Measurements from ENCODE around the gene LGR5.

DNA sequence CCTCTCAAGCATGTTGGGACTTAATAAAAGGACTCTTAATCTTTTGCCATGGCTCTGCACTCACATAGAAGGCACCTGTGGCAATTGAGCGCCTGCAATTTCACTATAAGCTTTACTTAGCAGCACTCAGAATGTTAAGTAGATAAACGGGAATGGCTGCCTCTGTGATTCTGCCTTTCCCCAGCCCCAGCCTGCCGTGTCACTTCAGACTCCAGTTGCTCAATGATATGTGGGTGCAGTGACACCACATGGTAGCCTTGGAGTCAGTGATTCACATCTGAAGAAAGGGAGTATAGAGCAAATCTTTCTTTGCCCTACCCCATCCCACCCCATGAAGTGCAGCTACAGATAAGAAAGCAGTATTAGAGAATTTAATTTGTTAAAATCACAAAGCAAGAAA lies 127.9 kb downstream of the LGR5 start:
- TF ChIP-seq POLR2A (IDR thresholded peaks at IDR 0.05; ENCODE audit: low read length) (no peak), GATA1 (IDR thresholded peaks at IDR 0.05; ENCODE audit: low read depth, low read length) (no peak)

Data from erythroblast (primary cell).